Inflammatory macrophage treated with lipopolysaccharide for 4 hours (primary cell): ENCODE results near the gene FREM3.
A peak's percentile ranks its signal among the peaks of the same experiment; 100 is the strongest.
"Not testable (repeated sequence)": the region's sequence is repeated elsewhere in the genome, so short reads cannot be mapped to it uniquely, and the experiment has no call there.

Experiments
- DNase-seq: peaks from one replicate; pipeline ENCODE4 v3.0.0-alpha.2; 2020

The FREM3 gene

GRCh38 chr4:143559757-143560147, 140.7 kb downstream of the FREM3 start:
- no peak for DNase-seq

GRCh38 chr4:143558823-143559756, 141.4 kb downstream of the FREM3 start:
- peak; percentile 20 for DNase-seq

GRCh38 chr4:143558286-143558685, 142.2 kb downstream of the FREM3 start:
- DNase-seq: no peak

GRCh38 chr4:143555676-143556075, 144.8 kb downstream of the FREM3 start:
- DNase-seq: no peak

GRCh38 chr4:143554728-143555597, 145.5 kb downstream of the FREM3 start:
- no peak for DNase-seq

GRCh38 chr4:143549928-143550327, 150.5 kb downstream of the FREM3 start:
- DNase-seq: no peak

GRCh38 chr4:143539670-143540023, 160.8 kb downstream of the FREM3 start:
- DNase-seq: no peak

GRCh38 chr4:143538979-143539669, 161.4 kb downstream of the FREM3 start:
- DNase-seq: no peak

- DNase-seq: no peak
Measured at GRCh38 chr4:143531788-143532491, 168.5 kb downstream of the FREM3 start.

GRCh38 chr4:143531380-143531779, 169.1 kb downstream of the FREM3 start:
- DNase-seq: no peak

GRCh38 chr4:143528046-143528445, 172.4 kb downstream of the FREM3 start:
- DNase-seq: not testable (repeated sequence)
